Fibroblast of lung (primary cell): ENCODE measurements around the gene OR2M7. TPM values are rescaled to one million over a fixed set of nuclear protein-coding genes. Genes with fewer than 3 reads are reported as not detected.

Source experiments
- DNase-seq, 2 donors: peaks; one replicate each; pipeline versions ENCODE4 v3.0.0 to v3.0.0-alpha.2; 2010; ENCODE audit warnings: low read depth in 2 of 2
- H2AFZ ChIP-seq: 2 replicates; pipeline ENCODE4 v1.5.1; 2012; ENCODE audit warnings: low read length, control low read depth, inconsistent platforms
- H3K27ac ChIP-seq: 2 replicates; pipeline ENCODE4 v1.5.1; 2011; ENCODE audit warnings: low read length, control low read depth; ENCODE audit not compliant: insufficient read depth
- H3K27me3 ChIP-seq: 2 replicates; pipeline ENCODE4 v1.5.1; 2011; ENCODE audit warnings: mild to moderate bottlenecking, low read length; ENCODE audit not compliant: control insufficient read depth, insufficient read depth
- H3K36me3 ChIP-seq: 2 replicates; pipeline ENCODE4 v1.5.1; 2011; ENCODE audit warnings: low read length; ENCODE audit not compliant: control insufficient read depth, insufficient read depth
- H3K4me1 ChIP-seq: 2 replicates; pipeline ENCODE4 v1.5.1; 2011; ENCODE audit warnings: low read length; ENCODE audit not compliant: control insufficient read depth, insufficient read depth; ENCODE audit errors: extremely low read depth
- H3K4me2 ChIP-seq: 2 replicates; pipeline ENCODE4 v1.5.1; 2011; ENCODE audit warnings: low read length, control low read depth; ENCODE audit not compliant: insufficient read depth; ENCODE audit errors: extremely low read depth
- H3K4me3 ChIP-seq, 4 experiments: fragments of 200-600 bp in 1 of 4; sonication (generic) in 1 of 4; replicated peaks in 1 of 4; 2 replicates each; pipeline ENCODE4 v1.5.1; 2011 to 2016; ENCODE audit warnings: low read length in 4 of 4, low read depth in 3 of 4, mild to moderate bottlenecking in 3 of 4, control low read depth in 2 of 4, inconsistent platforms in 1 of 4, mixed read lengths in 1 of 4; ENCODE audit not compliant: insufficient read depth in 1 of 4; ENCODE audit errors: control extremely low read depth in 1 of 4
- H3K79me2 ChIP-seq: 2 replicates; pipeline ENCODE4 v1.5.1; 2012; ENCODE audit warnings: mild to moderate bottlenecking, low read length, inconsistent platforms; ENCODE audit not compliant: control insufficient read depth, insufficient read depth
- H3K9ac ChIP-seq: 2 replicates; pipeline ENCODE4 v1.5.1; 2011; ENCODE audit warnings: mild to moderate bottlenecking, low read length, control low read depth; ENCODE audit not compliant: insufficient read depth
- H3K9me3 ChIP-seq: 2 replicates; pipeline ENCODE4 v1.5.1; 2012; ENCODE audit warnings: low read depth, low read length; ENCODE audit not compliant: control insufficient read depth, insufficient read depth
- H4K20me1 ChIP-seq: 2 replicates; pipeline ENCODE4 v1.5.1; 2011; ENCODE audit warnings: low read length; ENCODE audit not compliant: control insufficient read depth, insufficient read depth; ENCODE audit errors: extremely low read depth
- EZH2 ChIP-seq: IDR thresholded peaks from 2 replicates; pipeline ENCODE4 v1.5.1; 2012; ENCODE audit warnings: low read length, control low read depth, mild to moderate bottlenecking; ENCODE audit errors: missing control alignments
- polyA plus RNA-seq, 2 donors: library from polyadenylated mRNA; depleted of rRNA in 1 of 2; stranded (reverse) in 1 of 2; unstranded in 1 of 2; fragments of >200 nt; gene quantifications; 2 replicates each; pipeline ENCODE4 v1.2.1, GENCODE V29; 2011 to 2012; ENCODE audit warnings: missing spikeins in 1 of 2
- total RNA-seq: library from RNA; depleted of rRNA; stranded (reverse); fragments of >200 nt; gene quantifications from 2 replicates; pipeline ENCODE4 v1.2.1, GENCODE V29; 2014
- TF ChIP-seq, protein P1 (sequence below), 2 donors: IDR thresholded peaks in 1 of 2; conservative IDR thresholded peaks in 1 of 2; 1 replicate in 1 of 2; 2 replicates in 1 of 2; pipeline ENCODE4 v1.5.1; 2011 to 2012; ENCODE audit warnings: low read length in 2 of 2, control low read depth in 1 of 2, inconsistent platforms in 1 of 2, low read depth in 1 of 2, mild to moderate bottlenecking in 1 of 2

Gene OR2M7
- total and polyA plus RNA-seq, 2 donors (not counting 1 experiment from before 2014, with no cell fraction given) = not detected

DNA sequence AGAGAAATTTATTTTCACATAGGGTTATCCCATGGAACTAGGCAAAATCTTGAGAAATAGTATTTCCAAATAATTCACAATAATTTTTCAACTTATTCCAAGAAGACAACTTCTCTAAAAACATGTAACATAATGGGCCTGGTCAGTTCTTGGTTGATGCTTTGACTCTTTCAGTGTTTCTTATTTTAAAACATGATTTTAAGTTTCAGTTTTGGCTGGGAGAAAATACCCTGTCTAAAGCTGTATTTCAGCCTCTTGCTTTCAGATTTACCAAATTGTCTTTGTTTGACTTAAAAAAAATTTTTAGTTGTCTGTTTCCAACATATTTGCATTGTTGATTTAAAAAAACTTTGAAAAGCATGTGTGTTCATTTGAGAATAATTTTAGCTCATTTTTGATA lies 42.2 kb upstream of the OR2M7 start:
- Histone ChIP-seq H3K27me3 (no peaks in the 10 kb centered on the region), H3K9me3 (no peaks in the 10 kb centered on the region), H3K27ac (no peak overlapping the region), H3K4me3 (no peak overlapping the region), H3K36me3 (no peaks in the 10 kb centered on the region), H2AFZ (no peak overlapping the region), H3K79me2 (no peaks in the 10 kb centered on the region), H4K20me1 (no peaks in the 10 kb centered on the region), H3K4me2 (no peak overlapping the region), H3K9ac (no peak overlapping the region), H3K4me1 (no peaks in the 10 kb centered on the region)
- DNase-seq = no peak
- TF ChIP-seq EZH2 = no peak
- TF ChIP-seq, protein P1, sequence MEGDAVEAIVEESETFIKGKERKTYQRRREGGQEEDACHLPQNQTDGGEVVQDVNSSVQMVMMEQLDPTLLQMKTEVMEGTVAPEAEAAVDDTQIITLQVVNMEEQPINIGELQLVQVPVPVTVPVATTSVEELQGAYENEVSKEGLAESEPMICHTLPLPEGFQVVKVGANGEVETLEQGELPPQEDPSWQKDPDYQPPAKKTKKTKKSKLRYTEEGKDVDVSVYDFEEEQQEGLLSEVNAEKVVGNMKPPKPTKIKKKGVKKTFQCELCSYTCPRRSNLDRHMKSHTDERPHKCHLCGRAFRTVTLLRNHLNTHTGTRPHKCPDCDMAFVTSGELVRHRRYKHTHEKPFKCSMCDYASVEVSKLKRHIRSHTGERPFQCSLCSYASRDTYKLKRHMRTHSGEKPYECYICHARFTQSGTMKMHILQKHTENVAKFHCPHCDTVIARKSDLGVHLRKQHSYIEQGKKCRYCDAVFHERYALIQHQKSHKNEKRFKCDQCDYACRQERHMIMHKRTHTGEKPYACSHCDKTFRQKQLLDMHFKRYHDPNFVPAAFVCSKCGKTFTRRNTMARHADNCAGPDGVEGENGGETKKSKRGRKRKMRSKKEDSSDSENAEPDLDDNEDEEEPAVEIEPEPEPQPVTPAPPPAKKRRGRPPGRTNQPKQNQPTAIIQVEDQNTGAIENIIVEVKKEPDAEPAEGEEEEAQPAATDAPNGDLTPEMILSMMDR (conservative IDR thresholded peaks at IDR 0.05 in 1 of 2, IDR thresholded peaks at IDR 0.05 in 1 of 2; ENCODE audit: low read depth in 1 of 2, low read length in 2 of 2) = no peak

DNA sequence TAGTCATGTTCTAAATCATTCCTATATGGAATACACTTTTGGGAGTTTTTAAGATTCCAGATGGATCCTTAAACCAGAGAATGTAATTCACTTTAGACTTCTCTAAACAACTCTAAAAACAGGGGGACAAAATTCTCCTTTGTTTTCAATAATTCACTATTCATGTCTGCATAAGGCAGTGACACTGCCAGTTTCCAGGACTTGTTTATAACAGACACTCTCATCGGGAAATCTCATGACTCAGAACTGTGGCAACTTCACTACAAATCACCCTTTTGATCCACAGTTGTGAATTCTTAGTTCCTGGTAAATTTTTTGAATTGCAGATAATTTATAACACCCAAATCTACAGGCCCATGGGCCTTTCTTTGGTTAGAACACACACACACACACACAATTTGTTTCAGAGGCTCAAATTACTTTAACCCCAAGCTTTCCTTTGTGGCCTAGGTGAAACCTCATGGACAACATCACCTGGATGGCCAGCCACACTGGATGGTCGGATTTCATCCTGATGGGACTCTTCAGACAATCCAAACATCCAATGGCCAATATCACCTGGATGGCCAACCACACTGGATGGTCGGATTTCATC lies 36.9 kb upstream of the OR2M7 start, which contains the start of gene OR2T4:
Gene OR2T4, plus strand, starts transcription at position 545 of the 595 bp plus-strand sequence. Its CDS starts 0 bp downstream, at position 545.
- no peak for TF ChIP-seq EZH2

DNA sequence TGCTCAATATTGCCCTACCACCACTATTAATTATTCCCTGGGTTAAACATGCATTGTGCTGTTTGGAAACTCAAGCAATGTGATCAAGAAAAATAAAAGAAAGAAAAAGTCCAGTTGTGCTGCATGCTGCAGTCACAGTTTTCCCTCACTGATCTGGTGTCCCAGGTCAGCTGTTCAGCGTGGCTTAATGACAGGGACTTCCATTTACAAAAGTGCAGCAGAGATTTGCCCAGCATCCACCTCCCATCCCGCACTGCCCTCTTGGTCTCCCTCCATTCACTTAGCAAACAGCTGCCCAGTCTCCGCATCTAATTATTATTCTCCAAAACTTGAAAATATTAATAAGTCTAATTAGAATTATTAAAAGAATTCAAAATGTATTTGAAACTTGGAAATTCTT lies 35.0 kb upstream of the OR2M7 start:
- Histone ChIP-seq H3K27me3 (no peaks in the 10 kb centered on the region), H2AFZ (no peak overlapping the region), H4K20me1 (no peaks in the 10 kb centered on the region), H3K9ac (no peak overlapping the region), H3K36me3 (no peaks in the 10 kb centered on the region), H3K79me2 (no peaks in the 10 kb centered on the region), H3K27ac (no peak overlapping the region), H3K4me2 (no peak overlapping the region), H3K4me1 (no peaks in the 10 kb centered on the region), H3K9me3 (no peaks in the 10 kb centered on the region), H3K4me3 (no peak overlapping the region)
- no peak for DNase-seq
- no peak for TF ChIP-seq EZH2
- TF ChIP-seq, protein P1 (conservative IDR thresholded peaks at IDR 0.05 in 1 of 2, IDR thresholded peaks at IDR 0.05 in 1 of 2; ENCODE audit: low read depth in 1 of 2, low read length in 2 of 2) = no peak

More for the DNA sequence above, 36.9 kb upstream of the OR2M7 start, which contains the start of gene OR2T4:
- Histone ChIP-seq H3K9ac (no peak within 1 kb of the TSS), H4K20me1 (no peaks in the 10 kb centered on the region), H2AFZ (no peak within 1 kb of the TSS), H3K27ac (no peak within 1 kb of the TSS), H3K79me2 (no peaks in the 10 kb centered on the region), H3K4me1 (no peaks in the 10 kb centered on the region), H3K4me2 (no peak within 1 kb of the TSS), H3K27me3 (no peaks in the 10 kb centered on the region), H3K36me3 (no peaks in the 10 kb centered on the region), H3K4me3 (no peak within 1 kb of the TSS), H3K9me3 (no peaks in the 10 kb centered on the region)
- DNase-seq = no peak
